ENCODE measurements around the gene IL10RB.

Gene IL10RB

DNA sequence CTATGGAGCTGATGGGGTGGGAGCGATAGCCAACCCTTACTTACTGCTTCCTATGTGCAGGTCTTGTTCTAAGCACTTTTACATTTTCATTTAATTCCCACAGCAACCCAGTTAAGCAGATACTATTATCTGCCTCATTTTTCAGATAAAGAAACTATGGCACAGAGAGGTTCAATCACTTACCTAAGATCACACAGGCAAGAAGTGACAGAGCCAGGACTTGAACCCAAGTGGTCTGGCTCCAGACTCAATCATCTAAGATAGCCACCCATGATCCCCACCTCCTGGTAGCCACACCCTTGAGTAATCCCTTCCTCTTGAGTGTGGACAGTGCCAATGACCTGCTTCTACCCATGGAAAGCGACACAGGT is 35.5 kb downstream of the IL10RB start:
- no peak overlapping the region for H3K27ac ChIP-seq (ENCODE audit: low read length)
- H3K4me2 ChIP-seq (ENCODE audit: low read length) = no peak overlapping the region
- no peak overlapping the region for H2AFZ ChIP-seq (ENCODE audit: low read depth, low read length)
- peaks cover 25% of the 10 kb centered on the region for H3K4me1 ChIP-seq (ENCODE audit: low read length)
- H3K9me3 ChIP-seq (ENCODE audit: insufficient read depth, low read length) = peaks cover 3% of the 10 kb centered on the region; the same call in 1 of the 2 replicates
- H3K27me3 ChIP-seq (ENCODE audit: low read depth, low read length) = no peaks in the 10 kb centered on the region
- H3K4me3 ChIP-seq (ENCODE audit: low read length) = no peak overlapping the region
- H4K20me1 ChIP-seq (ENCODE audit: insufficient read depth, low read length) = no peaks in the 10 kb centered on the region
- no peak overlapping the region for H3K9ac ChIP-seq (ENCODE audit: low read length)
- TF ChIP-seq, protein P1, sequence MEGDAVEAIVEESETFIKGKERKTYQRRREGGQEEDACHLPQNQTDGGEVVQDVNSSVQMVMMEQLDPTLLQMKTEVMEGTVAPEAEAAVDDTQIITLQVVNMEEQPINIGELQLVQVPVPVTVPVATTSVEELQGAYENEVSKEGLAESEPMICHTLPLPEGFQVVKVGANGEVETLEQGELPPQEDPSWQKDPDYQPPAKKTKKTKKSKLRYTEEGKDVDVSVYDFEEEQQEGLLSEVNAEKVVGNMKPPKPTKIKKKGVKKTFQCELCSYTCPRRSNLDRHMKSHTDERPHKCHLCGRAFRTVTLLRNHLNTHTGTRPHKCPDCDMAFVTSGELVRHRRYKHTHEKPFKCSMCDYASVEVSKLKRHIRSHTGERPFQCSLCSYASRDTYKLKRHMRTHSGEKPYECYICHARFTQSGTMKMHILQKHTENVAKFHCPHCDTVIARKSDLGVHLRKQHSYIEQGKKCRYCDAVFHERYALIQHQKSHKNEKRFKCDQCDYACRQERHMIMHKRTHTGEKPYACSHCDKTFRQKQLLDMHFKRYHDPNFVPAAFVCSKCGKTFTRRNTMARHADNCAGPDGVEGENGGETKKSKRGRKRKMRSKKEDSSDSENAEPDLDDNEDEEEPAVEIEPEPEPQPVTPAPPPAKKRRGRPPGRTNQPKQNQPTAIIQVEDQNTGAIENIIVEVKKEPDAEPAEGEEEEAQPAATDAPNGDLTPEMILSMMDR (IDR thresholded peaks at IDR 0.05; ENCODE audit: low read depth, low read length) = no peak
- no peak for TF ChIP-seq EZH2phosphoT487 (IDR thresholded peaks at IDR 0.05; ENCODE audit: low read depth)
- H3K79me2 ChIP-seq (ENCODE audit: low read length) = no peaks in the 10 kb centered on the region
- H3K36me3 ChIP-seq (replicated peaks; ENCODE audit: low read depth, low read length) = no peaks in the 10 kb centered on the region

DNA sequence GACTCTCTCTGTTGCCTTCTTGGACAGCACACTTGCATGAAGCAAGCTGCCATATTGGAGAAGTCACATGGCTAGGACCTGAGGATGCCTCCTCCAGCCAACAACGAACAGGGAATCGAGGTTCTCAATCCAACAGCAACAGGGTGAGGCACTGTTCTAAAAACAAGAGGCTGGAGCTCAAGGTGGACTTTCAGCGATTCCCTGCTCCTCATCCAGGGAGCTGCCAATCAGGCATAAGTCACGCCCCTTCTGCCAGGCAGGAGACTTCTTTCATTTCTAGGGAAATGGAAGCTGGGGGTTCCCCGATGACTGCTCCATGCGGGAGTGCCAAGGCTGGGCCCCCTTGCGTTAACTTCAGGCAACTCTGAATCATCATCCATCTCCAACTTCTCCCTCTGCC is 35.9 kb downstream of the IL10RB start:
- TF ChIP-seq, protein P1 (IDR thresholded peaks at IDR 0.05; ENCODE audit: low read depth, low read length) = no peak
- no peak for TF ChIP-seq EZH2phosphoT487 (IDR thresholded peaks at IDR 0.05; ENCODE audit: low read depth)
- no peak overlapping the region for H2AFZ ChIP-seq (ENCODE audit: low read depth, low read length)
- H3K36me3 ChIP-seq (replicated peaks; ENCODE audit: low read depth, low read length) = no peaks in the 10 kb centered on the region
- no peak overlapping the region for H3K4me3 ChIP-seq (ENCODE audit: low read length)
- peaks cover 25% of the 10 kb centered on the region for H3K4me1 ChIP-seq (ENCODE audit: low read length)
- H3K9ac ChIP-seq (ENCODE audit: low read length) = no peak overlapping the region
- no peak overlapping the region for H3K27ac ChIP-seq (ENCODE audit: low read length)
- H3K4me2 ChIP-seq (ENCODE audit: low read length) = no peak overlapping the region
- H3K27me3 ChIP-seq (ENCODE audit: low read depth, low read length) = no peaks in the 10 kb centered on the region
- H4K20me1 ChIP-seq (ENCODE audit: insufficient read depth, low read length) = no peaks in the 10 kb centered on the region
- peaks cover 3% of the 10 kb centered on the region; the same call in 1 of the 2 replicates for H3K9me3 ChIP-seq (ENCODE audit: insufficient read depth, low read length)
- no peaks in the 10 kb centered on the region for H3K79me2 ChIP-seq (ENCODE audit: low read length)

DNA sequence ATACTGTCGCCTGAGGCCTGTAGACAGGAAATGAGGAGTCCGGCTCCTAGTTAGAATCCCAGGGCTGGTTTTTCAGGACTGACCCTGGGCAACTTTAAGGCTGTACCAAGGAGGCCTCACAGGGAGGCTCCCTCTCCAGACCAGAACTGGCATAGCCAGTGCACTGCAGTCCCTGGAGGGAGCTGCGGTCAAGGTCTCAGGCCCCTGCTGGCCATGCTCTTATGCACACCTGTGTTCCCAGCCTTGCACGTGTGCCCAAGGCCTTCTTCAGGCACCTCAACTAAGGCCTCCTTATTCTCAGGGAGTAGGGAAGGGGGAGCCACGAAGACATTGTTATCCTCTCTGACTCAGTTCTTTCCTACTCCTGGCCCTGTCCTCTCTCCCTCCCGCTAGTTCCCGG is 36.6 kb downstream of the IL10RB start:
- no peaks in the 10 kb centered on the region for H3K36me3 ChIP-seq (replicated peaks; ENCODE audit: low read depth, low read length)
- no peak overlapping the region for H3K4me3 ChIP-seq (ENCODE audit: low read length)
- no peaks in the 10 kb centered on the region for H3K27me3 ChIP-seq (ENCODE audit: low read depth, low read length)
- H3K9me3 ChIP-seq (ENCODE audit: insufficient read depth, low read length) = peaks cover 3% of the 10 kb centered on the region; the same call in 1 of the 2 replicates
- no peak overlapping the region for H3K9ac ChIP-seq (ENCODE audit: low read length)
- no peak overlapping the region for H3K4me2 ChIP-seq (ENCODE audit: low read length)
- H3K79me2 ChIP-seq (ENCODE audit: low read length) = no peaks in the 10 kb centered on the region
- peaks cover 30% of the 10 kb centered on the region for H3K4me1 ChIP-seq (ENCODE audit: low read length)
- H3K27ac ChIP-seq (ENCODE audit: low read length) = no peak overlapping the region
- H4K20me1 ChIP-seq (ENCODE audit: insufficient read depth, low read length) = no peaks in the 10 kb centered on the region
- no peak overlapping the region for H2AFZ ChIP-seq (ENCODE audit: low read depth, low read length)
- TF ChIP-seq, protein P1 (IDR thresholded peaks at IDR 0.05; ENCODE audit: low read depth, low read length) = no peak
- no peak for TF ChIP-seq EZH2phosphoT487 (IDR thresholded peaks at IDR 0.05; ENCODE audit: low read depth)

DNA sequence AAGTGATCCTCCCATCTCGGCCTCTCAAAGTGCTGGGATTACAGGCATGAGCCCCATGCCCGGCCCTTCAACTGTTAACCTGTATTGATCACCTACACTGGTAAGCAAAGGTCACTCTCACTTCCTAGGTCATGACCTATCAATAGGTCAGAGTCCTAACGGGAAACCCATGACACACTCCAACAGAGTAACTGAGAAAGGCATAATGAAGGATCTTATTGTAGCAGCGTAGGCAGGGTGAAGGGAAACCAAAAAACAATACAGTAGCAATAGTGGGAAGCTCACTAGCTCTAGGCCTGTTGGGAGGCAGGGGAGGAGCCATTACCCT is 39.1 kb downstream of the IL10RB start:
- TF ChIP-seq EZH2phosphoT487 (IDR thresholded peaks at IDR 0.05; ENCODE audit: low read depth) = no peak
- TF ChIP-seq, protein P1 (IDR thresholded peaks at IDR 0.05; ENCODE audit: low read depth, low read length) = no peak
- no peaks in the 10 kb centered on the region for H3K27me3 ChIP-seq (ENCODE audit: low read depth, low read length)
- no peak overlapping the region for H3K9ac ChIP-seq (ENCODE audit: low read length)
- H3K9me3 ChIP-seq (ENCODE audit: insufficient read depth, low read length) = peaks cover 6% of the 10 kb centered on the region; the same call in 1 of the 2 replicates
- no peaks in the 10 kb centered on the region for H3K79me2 ChIP-seq (ENCODE audit: low read length)
- H3K36me3 ChIP-seq (replicated peaks; ENCODE audit: low read depth, low read length) = no peaks in the 10 kb centered on the region
- peaks cover 35% of the 10 kb centered on the region for H3K4me1 ChIP-seq (ENCODE audit: low read length)
- no peak overlapping the region for H2AFZ ChIP-seq (ENCODE audit: low read depth, low read length)
- H4K20me1 ChIP-seq (ENCODE audit: insufficient read depth, low read length) = no peaks in the 10 kb centered on the region
- no peak overlapping the region for H3K4me3 ChIP-seq (ENCODE audit: low read length)
- H3K4me2 ChIP-seq (ENCODE audit: low read length) = no peak overlapping the region
- no peak overlapping the region for H3K27ac ChIP-seq (ENCODE audit: low read length)

Data from OCI-LY3 (cell line).